Loucy (cell line): Measurements from ENCODE around the gene SLX9.

Experiments
- H2AFZ ChIP-seq: fragments of 200-600 bp; sonication (generic); 2 replicates; pipeline ENCODE4 v1.6.0; 2016; ENCODE audit warnings: antibody characterized with exemption, mild to moderate bottlenecking, low read length, moderate library complexity
- H3F3A ChIP-seq: fragments of 200-600 bp; 2 replicates; pipeline ENCODE4 v1.6.0; 2016; ENCODE audit warnings: antibody characterized with exemption, low read depth, mild to moderate bottlenecking
- H3K27me3 ChIP-seq: fragments of 200-600 bp; sonication (generic); 2 replicates; pipeline ENCODE4 v1.6.1; 2014; ENCODE audit warnings: low read length, mild to moderate bottlenecking; ENCODE audit not compliant: insufficient read depth, poor library complexity, severe bottlenecking
- H3K36me3 ChIP-seq: fragments of 200-600 bp; sonication (generic); 2 replicates; pipeline ENCODE4 v1.6.1; 2016; ENCODE audit warnings: low read length; ENCODE audit not compliant: insufficient read depth
- H3K4me1 ChIP-seq: fragments of 200-600 bp; sonication (generic); 2 replicates; pipeline ENCODE4 v1.5.1; 2014; ENCODE audit warnings: low read length, mild to moderate bottlenecking; ENCODE audit not compliant: insufficient read depth, poor library complexity, severe bottlenecking
- H3K4me2 ChIP-seq: fragments of 200-600 bp; sonication (generic); 2 replicates; pipeline ENCODE4 v1.6.0; 2014; ENCODE audit warnings: antibody characterized with exemption, low read length, low read depth, mild to moderate bottlenecking; ENCODE audit not compliant: poor library complexity, severe bottlenecking
- H3K4me3 ChIP-seq: fragments of 200-600 bp; sonication (generic); 2 replicates; pipeline ENCODE4 v1.5.1; 2014; ENCODE audit warnings: low read length, mild to moderate bottlenecking, mixed read lengths; ENCODE audit not compliant: poor library complexity, severe bottlenecking
- H3K79me2 ChIP-seq: fragments of 200-600 bp; sonication (generic); 2 replicates; pipeline ENCODE4 v1.6.1; 2014; ENCODE audit warnings: low read length; ENCODE audit not compliant: insufficient read depth
- H3K9ac ChIP-seq: fragments of 200-600 bp; sonication (generic); 2 replicates; pipeline ENCODE4 v1.6.0; 2014; ENCODE audit warnings: mild to moderate bottlenecking, low read depth, low read length, moderate library complexity; ENCODE audit not compliant: poor library complexity, severe bottlenecking
- H3K9me2 ChIP-seq: fragments of 200-600 bp; sonication (generic); replicated peaks from 2 replicates; pipeline ENCODE4 v1.6.1; 2016; ENCODE audit warnings: low read depth, low read length, mixed read lengths
- H3K9me3 ChIP-seq: fragments of 200-600 bp; sonication (generic); 2 replicates; pipeline ENCODE4 v1.6.1; 2014; ENCODE audit warnings: mild to moderate bottlenecking, antibody characterized with exemption, low read length, low read depth; ENCODE audit not compliant: insufficient read depth
- H4K20me1 ChIP-seq: fragments of 200-600 bp; sonication (generic); 2 replicates; pipeline ENCODE4 v1.6.0; 2014; ENCODE audit warnings: antibody characterized with exemption, low read length, mild to moderate bottlenecking; ENCODE audit not compliant: insufficient read depth, poor library complexity, severe bottlenecking
- EZH2phosphoT487 ChIP-seq: fragments of 200-600 bp; IDR thresholded peaks from 2 replicates; pipeline ENCODE4 v1.6.1; 2018; ENCODE audit warnings: antibody characterized with exemption, mild to moderate bottlenecking, moderate library complexity, borderline replicate concordance
- TF ChIP-seq, protein P1 (sequence below): fragments of 200-600 bp; sonication (generic); conservative IDR thresholded peaks from 2 replicates; pipeline ENCODE4 v1.5.1; 2014; ENCODE audit warnings: mild to moderate bottlenecking, antibody characterized with exemption, low read length

SLX9 gene

DNA sequence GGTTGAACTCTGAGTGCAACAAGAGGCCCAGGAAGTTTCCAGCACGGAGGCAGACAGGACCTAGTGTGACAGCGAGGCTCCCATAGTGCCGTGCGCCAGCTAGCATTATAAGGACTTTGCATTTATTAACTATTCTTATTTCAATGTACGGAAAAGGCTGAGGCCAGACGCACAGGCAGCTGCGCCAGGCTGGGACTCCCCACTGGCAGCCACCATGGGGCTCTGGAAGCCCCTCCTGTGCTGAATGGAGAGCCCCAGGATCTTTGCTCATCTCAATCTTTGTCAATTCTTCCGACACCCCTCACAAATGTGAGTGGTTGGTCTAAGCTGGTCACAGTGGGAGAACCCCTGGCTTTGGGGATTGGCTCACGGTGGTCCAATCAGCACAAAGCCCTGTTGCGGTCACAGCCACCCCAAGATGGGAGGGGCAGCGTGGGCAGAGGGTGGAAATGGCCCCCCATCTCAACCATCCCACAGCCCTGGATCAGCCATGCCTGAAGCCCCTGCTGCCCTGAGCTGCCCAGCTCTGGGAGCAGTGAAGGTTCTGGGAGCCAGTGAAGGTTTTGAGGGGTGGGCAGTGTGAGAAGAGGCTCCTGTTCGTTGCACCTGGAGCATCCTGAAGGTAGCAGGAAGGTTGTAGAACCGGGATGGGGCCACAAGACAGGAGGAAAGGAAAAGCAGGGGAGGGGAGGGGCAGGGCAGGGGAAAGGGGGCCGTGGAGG lies 75.1 kb downstream of the SLX9 start:
- Histone ChIP-seq H3K9ac (no peak overlapping the region), H3K9me2 (no peaks in the 10 kb centered on the region), H3K27me3 (no peaks in the 10 kb centered on the region), H3K36me3 (no peaks in the 10 kb centered on the region), H3K4me3 (no peak overlapping the region), H3F3A (no peaks in the 10 kb centered on the region), H3K4me1 (peaks cover 14% of the 10 kb centered on the region), H3K79me2 (no peaks in the 10 kb centered on the region), H2AFZ (no peak overlapping the region), H4K20me1 (no peaks in the 10 kb centered on the region), H3K4me2 (no peak overlapping the region), H3K9me3 (no peaks in the 10 kb centered on the region)
- no peak for TF ChIP-seq EZH2phosphoT487
- TF ChIP-seq, protein P1, sequence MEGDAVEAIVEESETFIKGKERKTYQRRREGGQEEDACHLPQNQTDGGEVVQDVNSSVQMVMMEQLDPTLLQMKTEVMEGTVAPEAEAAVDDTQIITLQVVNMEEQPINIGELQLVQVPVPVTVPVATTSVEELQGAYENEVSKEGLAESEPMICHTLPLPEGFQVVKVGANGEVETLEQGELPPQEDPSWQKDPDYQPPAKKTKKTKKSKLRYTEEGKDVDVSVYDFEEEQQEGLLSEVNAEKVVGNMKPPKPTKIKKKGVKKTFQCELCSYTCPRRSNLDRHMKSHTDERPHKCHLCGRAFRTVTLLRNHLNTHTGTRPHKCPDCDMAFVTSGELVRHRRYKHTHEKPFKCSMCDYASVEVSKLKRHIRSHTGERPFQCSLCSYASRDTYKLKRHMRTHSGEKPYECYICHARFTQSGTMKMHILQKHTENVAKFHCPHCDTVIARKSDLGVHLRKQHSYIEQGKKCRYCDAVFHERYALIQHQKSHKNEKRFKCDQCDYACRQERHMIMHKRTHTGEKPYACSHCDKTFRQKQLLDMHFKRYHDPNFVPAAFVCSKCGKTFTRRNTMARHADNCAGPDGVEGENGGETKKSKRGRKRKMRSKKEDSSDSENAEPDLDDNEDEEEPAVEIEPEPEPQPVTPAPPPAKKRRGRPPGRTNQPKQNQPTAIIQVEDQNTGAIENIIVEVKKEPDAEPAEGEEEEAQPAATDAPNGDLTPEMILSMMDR: no peak

DNA sequence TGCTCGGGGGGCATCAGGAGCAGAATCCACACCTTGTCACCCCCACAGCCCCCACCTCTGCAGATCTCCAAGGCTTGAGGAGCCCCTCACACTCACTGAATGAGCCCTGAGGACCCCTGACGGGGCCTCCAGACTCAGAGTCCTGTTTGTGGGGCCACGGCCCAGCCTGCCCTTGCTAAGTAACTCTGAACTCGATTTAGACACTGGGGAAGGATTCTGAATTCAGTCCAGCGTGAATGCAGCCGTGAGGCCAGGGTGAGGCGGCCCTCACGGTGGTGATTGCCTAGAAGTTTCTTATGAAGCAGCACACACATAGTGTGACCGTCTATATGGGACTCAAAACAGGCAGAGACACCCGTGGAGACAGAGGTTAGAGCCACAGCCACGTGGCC lies 75.6 kb downstream of the SLX9 start:
- no peak overlapping the region for H2AFZ ChIP-seq
- no peaks in the 10 kb centered on the region for H3K27me3 ChIP-seq
- H3K4me1 ChIP-seq: peaks cover 13% of the 10 kb centered on the region
- H3K36me3 ChIP-seq: no peaks in the 10 kb centered on the region
- H3K4me2 ChIP-seq: no peak overlapping the region
- H3F3A ChIP-seq: no peaks in the 10 kb centered on the region
- no peaks in the 10 kb centered on the region for H3K79me2 ChIP-seq
- TF ChIP-seq, protein P1: no peak
- no peak for TF ChIP-seq EZH2phosphoT487
- no peaks in the 10 kb centered on the region for H4K20me1 ChIP-seq
- no peak overlapping the region for H3K9ac ChIP-seq
- no peaks in the 10 kb centered on the region for H3K9me2 ChIP-seq
- H3K9me3 ChIP-seq: no peaks in the 10 kb centered on the region
- no peak overlapping the region for H3K4me3 ChIP-seq

DNA sequence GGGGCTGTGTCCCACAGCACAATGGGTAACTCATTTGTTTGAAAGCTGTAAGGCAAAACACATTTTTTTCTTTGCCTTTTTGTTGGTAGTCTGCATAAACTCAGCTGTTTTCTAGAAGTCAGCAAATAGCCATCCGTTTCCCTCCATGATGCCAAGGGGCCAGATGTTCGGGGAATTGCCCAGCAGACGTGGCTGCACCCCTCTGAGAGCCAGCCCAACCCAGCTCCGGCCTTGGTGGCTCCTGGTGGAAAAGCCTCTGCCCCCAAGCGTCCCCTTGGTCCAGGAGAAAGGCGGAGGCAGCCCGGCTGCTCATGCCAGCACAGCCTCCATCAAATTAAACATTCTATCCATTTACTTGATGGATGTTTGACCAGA lies 76.2 kb downstream of the SLX9 start:
- H3F3A ChIP-seq: no peaks in the 10 kb centered on the region
- no peaks in the 10 kb centered on the region for H3K79me2 ChIP-seq
- no peak overlapping the region for H3K4me2 ChIP-seq
- no peaks in the 10 kb centered on the region for H4K20me1 ChIP-seq
- no peaks in the 10 kb centered on the region for H3K36me3 ChIP-seq
- no peaks in the 10 kb centered on the region for H3K27me3 ChIP-seq
- H2AFZ ChIP-seq: no peak overlapping the region
- H3K9me2 ChIP-seq: no peaks in the 10 kb centered on the region
- H3K4me1 ChIP-seq: peaks cover 13% of the 10 kb centered on the region
- no peak overlapping the region for H3K9ac ChIP-seq
- H3K4me3 ChIP-seq: no peak overlapping the region
- no peak for TF ChIP-seq EZH2phosphoT487
- TF ChIP-seq, protein P1: no peak
- H3K9me3 ChIP-seq: no peaks in the 10 kb centered on the region
